ENCODE data around the gene MIA3. TPM values are rescaled to one million over a fixed set of nuclear protein-coding genes. Genes with fewer than 3 reads are reported as not detected.

The MIA3 gene
- total and polyA plus RNA-seq, 2 donors from 2014 or later = 19.1 to 51.5 TPM

DNA sequence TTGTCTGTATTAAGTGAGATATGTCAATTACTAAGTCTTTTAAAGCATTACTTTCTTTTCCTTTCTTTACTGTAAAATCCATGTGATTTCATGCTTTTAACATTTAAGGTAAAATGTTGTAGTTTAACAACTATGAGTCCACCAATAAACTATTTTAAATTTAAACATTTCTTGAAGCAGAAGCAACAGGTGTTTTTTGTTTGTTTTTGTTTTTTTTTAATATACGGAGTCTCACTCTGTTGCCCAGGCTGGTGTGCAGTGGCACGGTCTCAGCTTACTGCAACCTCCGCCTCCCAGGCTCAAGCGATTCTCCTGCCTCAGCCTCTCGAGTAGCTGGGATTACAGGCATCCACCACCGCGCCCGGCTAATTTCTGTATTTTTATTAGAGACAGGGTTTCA is 78.8 kb downstream of the MIA3 start:
- no peaks in the 10 kb centered on the region for H3K27me3 ChIP-seq (ENCODE audit: control insufficient read depth, insufficient read depth, low read length)
- intact Hi-C loops (cut with DNase I) = no loop called here
- no peaks in the 10 kb centered on the region for H3K9me3 ChIP-seq (ENCODE audit: control insufficient read depth in 2 of 3, insufficient read depth in 1 of 3, low read length in 3 of 3)
- H3K9ac ChIP-seq (ENCODE audit: low read length in 3 of 3) = no peak overlapping the region
- H3K4me3 ChIP-seq (ENCODE audit: low read length in 3 of 3) = no peak overlapping the region
- no peak overlapping the region for H3K27ac ChIP-seq (ENCODE audit: low read depth in 2 of 2, low read length in 2 of 2)
- H3K36me3 ChIP-seq (ENCODE audit: control insufficient read depth in 2 of 3, insufficient read depth in 3 of 3, low read length in 3 of 3) = no peaks in the 10 kb centered on the region
- TF ChIP-seq, protein P1, sequence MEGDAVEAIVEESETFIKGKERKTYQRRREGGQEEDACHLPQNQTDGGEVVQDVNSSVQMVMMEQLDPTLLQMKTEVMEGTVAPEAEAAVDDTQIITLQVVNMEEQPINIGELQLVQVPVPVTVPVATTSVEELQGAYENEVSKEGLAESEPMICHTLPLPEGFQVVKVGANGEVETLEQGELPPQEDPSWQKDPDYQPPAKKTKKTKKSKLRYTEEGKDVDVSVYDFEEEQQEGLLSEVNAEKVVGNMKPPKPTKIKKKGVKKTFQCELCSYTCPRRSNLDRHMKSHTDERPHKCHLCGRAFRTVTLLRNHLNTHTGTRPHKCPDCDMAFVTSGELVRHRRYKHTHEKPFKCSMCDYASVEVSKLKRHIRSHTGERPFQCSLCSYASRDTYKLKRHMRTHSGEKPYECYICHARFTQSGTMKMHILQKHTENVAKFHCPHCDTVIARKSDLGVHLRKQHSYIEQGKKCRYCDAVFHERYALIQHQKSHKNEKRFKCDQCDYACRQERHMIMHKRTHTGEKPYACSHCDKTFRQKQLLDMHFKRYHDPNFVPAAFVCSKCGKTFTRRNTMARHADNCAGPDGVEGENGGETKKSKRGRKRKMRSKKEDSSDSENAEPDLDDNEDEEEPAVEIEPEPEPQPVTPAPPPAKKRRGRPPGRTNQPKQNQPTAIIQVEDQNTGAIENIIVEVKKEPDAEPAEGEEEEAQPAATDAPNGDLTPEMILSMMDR (IDR thresholded peaks at IDR 0.05; ENCODE audit: borderline replicate concordance, extremely low read depth, insufficient read depth) = no peak
- DNase-seq (no peak), FAIRE-seq (no peak)
- no peaks in the 10 kb centered on the region for H3K4me1 ChIP-seq (ENCODE audit: control insufficient read depth in 2 of 3, insufficient read depth in 2 of 3, low read depth in 1 of 3, low read length in 3 of 3)

DNA sequence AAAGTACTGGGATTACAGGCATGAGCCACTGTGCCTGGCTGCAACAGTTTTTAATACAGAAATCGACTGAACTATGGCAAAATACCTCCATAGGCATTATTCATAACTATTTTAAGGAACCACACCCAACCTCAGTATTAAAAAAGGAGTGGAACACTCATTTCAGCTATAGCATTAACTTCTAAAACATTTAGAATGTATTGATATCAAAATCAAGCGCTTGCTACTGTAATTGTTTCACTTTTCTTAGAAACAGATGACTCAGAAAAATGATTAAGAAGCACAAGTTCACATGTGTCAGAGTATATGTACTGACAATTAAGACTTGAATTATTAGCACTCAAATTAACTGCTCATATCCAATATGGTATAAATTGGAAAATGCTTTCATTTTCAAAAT is 79.3 kb downstream of the MIA3 start:
- intact Hi-C loops (cut with DNase I) = no loop called here
- Histone ChIP-seq H3K27ac (ENCODE audit: low read depth in 2 of 2, low read length in 2 of 2) (no peak overlapping the region), H3K9ac (ENCODE audit: low read length in 3 of 3) (no peak overlapping the region), H3K9me3 (ENCODE audit: control insufficient read depth in 2 of 3, insufficient read depth in 1 of 3, low read length in 3 of 3) (no peaks in the 10 kb centered on the region), H3K36me3 (ENCODE audit: control insufficient read depth in 2 of 3, insufficient read depth in 3 of 3, low read length in 3 of 3) (peaks cover 0 to 2% (median 0%) of the 10 kb centered on the region in 3 donors), H3K4me3 (ENCODE audit: low read length in 3 of 3) (no peak overlapping the region), H3K27me3 (ENCODE audit: control insufficient read depth, insufficient read depth, low read length) (no peaks in the 10 kb centered on the region), H3K4me1 (ENCODE audit: control insufficient read depth in 2 of 3, insufficient read depth in 2 of 3, low read depth in 1 of 3, low read length in 3 of 3) (no peaks in the 10 kb centered on the region)
- no peak for DNase-seq
- no peak for FAIRE-seq
- TF ChIP-seq, protein P1 (IDR thresholded peaks at IDR 0.05; ENCODE audit: borderline replicate concordance, extremely low read depth, insufficient read depth) = no peak

DNA sequence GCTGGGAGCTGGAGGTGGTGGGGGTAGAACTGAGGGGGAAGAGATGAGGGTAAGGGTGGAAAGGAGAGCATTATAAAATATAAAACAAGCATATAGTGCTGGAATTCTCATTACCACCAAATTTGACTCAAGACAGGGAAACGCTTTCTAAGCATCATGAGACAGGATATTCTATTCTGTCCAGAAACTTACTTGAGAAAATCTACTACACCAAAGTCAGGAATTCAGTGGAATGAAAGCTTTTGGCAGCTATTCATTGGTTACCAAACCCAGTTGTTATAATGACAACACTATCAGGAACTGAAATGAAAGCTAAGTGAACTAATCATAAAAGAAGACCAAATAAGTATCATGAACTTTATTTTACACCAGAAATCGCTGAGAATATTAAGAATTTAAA is 79.9 kb downstream of the MIA3 start:
- TF ChIP-seq, protein P1 (IDR thresholded peaks at IDR 0.05; ENCODE audit: borderline replicate concordance, extremely low read depth, insufficient read depth) = no peak
- FAIRE-seq (no peak), DNase-seq (no peak)
- H3K9ac ChIP-seq (ENCODE audit: low read length in 3 of 3) = no peak overlapping the region
- no peaks in the 10 kb centered on the region for H3K27me3 ChIP-seq (ENCODE audit: control insufficient read depth, insufficient read depth, low read length)
- peaks cover 0 to 3% (median 0%) of the 10 kb centered on the region in 3 donors for H3K36me3 ChIP-seq (ENCODE audit: control insufficient read depth in 2 of 3, insufficient read depth in 3 of 3, low read length in 3 of 3)
- H3K9me3 ChIP-seq (ENCODE audit: control insufficient read depth in 2 of 3, insufficient read depth in 1 of 3, low read length in 3 of 3) = no peaks in the 10 kb centered on the region
- H3K4me1 ChIP-seq (ENCODE audit: control insufficient read depth in 2 of 3, insufficient read depth in 2 of 3, low read depth in 1 of 3, low read length in 3 of 3) = no peaks in the 10 kb centered on the region
- no peak overlapping the region for H3K27ac ChIP-seq (ENCODE audit: low read depth in 2 of 2, low read length in 2 of 2)
- no peak overlapping the region for H3K4me3 ChIP-seq (ENCODE audit: low read length in 3 of 3)
- intact Hi-C loops (cut with DNase I) = no loop called here

DNA sequence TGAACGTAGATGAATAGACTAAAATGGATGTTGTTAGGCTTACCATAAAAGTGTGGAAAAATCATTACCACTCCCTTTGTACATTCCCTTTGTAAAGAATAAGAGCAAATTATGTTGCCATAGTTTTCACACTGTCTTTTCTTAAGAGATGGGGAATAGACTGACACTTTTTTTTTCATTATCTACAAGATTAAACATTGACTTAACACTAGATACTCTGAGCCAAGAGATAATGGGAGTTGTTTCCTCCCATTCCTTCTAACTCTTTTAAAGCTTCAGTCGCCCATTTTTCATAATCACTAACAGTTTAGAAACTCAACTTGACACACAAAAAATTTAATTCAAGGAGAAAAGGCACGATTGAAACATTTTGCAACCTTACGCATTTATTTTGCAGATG is 84.3 kb downstream of the MIA3 start:
- no peak overlapping the region for H3K27ac ChIP-seq (ENCODE audit: low read depth in 2 of 2, low read length in 2 of 2)
- FAIRE-seq = no peak

More for the DNA sequence above, 84.3 kb downstream of the MIA3 start:
- no peak overlapping the region for H3K4me3 ChIP-seq (ENCODE audit: low read length in 3 of 3)
- no peaks in the 10 kb centered on the region for H3K9me3 ChIP-seq (ENCODE audit: control insufficient read depth in 2 of 3, insufficient read depth in 1 of 3, low read length in 3 of 3)
- DNase-seq = no peak
- H3K36me3 ChIP-seq (ENCODE audit: control insufficient read depth in 2 of 3, insufficient read depth in 3 of 3, low read length in 3 of 3) = peaks cover 0 to 3% (median 0%) of the 10 kb centered on the region in 3 donors
- no peak overlapping the region for H3K9ac ChIP-seq (ENCODE audit: low read length in 3 of 3)
- H3K27me3 ChIP-seq (ENCODE audit: control insufficient read depth, insufficient read depth, low read length) = no peaks in the 10 kb centered on the region
- no peaks in the 10 kb centered on the region for H3K4me1 ChIP-seq (ENCODE audit: control insufficient read depth in 2 of 3, insufficient read depth in 2 of 3, low read depth in 1 of 3, low read length in 3 of 3)
- TF ChIP-seq, protein P1 (IDR thresholded peaks at IDR 0.05; ENCODE audit: borderline replicate concordance, extremely low read depth, insufficient read depth) = no peak
- intact Hi-C loops (cut with DNase I) = no loop called here

Data from kidney (tissue), 14 donors.